ENCODE results near the gene CDC42EP5. TPM values are rescaled to one million over a fixed set of nuclear protein-coding genes. Genes with fewer than 3 reads are reported as not detected.

CDC42EP5 gene
- total and polyA plus RNA-seq, 10 of the 15 experiments (the other 5 are each of a cell fraction or from before 2014, with no cell fraction given), result 0.42 to 1.8 (median 1.4) TPM; not detected in 6

GRCh38 chr19:54448774-54449700 is 24.1 kb downstream of the CDC42EP5 start, which contains the start of gene LENG8 (continued):
- peak; percentile 61; the same call in 1 of the 2 replicates for TF ChIP-seq GABPA (IDR thresholded peaks at IDR 0.05; ENCODE audit: low read depth)
- TF ChIP-seq ATF3 (IDR thresholded peaks at IDR 0.05; ENCODE audit: borderline replicate concordance, extremely low read depth, low read depth, low read length), result no peak
- peak; percentile 5 for TF ChIP-seq FOS (IDR thresholded peaks at IDR 0.05; ENCODE audit: borderline replicate concordance, extremely low read depth, insufficient read length)
- peak; percentile 5; the same call in 1 of the 2 replicates for TF ChIP-seq BRCA1 (IDR thresholded peaks at IDR 0.05; ENCODE audit: low read depth, low read length)
- TF ChIP-seq SMAD5 (IDR thresholded peaks at IDR 0.05; ENCODE audit: low read depth), result peak; percentile 91; the same call in 1 of the 2 replicates
- TF ChIP-seq CREM (IDR thresholded peaks at IDR 0.05; ENCODE audit: low read depth), result peak; percentile 97
- TF ChIP-seq POLR2AphosphoS5 (IDR thresholded peaks at IDR 0.05; ENCODE audit: low read length), result peak; percentile 95
- peak; percentile 89; the same call in 1 of the 2 replicates for TF ChIP-seq MLLT1 (IDR thresholded peaks at IDR 0.05)
- peak; percentile 93; the same call in 1 of the 2 replicates for TF ChIP-seq CBFB (IDR thresholded peaks at IDR 0.05; ENCODE audit: low read depth)
- TF ChIP-seq ZNF217 (IDR thresholded peaks at IDR 0.05), result no peak
- no peak for TF ChIP-seq PAX8 (IDR thresholded peaks at IDR 0.05)
- TF ChIP-seq HCFC1 (IDR thresholded peaks at IDR 0.05; ENCODE audit: low read length), result peak; percentile 62
- TF ChIP-seq CTCF (IDR thresholded peaks at IDR 0.05 in 2 of 3, conservative IDR thresholded peaks at IDR 0.05 in 1 of 3; ENCODE audit: control insufficient read depth in 2 of 3, extremely low read depth in 1 of 3, insufficient read depth in 1 of 3, low read depth in 3 of 3, low read length in 3 of 3), result no peak
- TF ChIP-seq FOXK2 (IDR thresholded peaks at IDR 0.05), result peak; percentile 45; the same call in 1 of the 2 replicates
- TF ChIP-seq ZBTB40 (IDR thresholded peaks at IDR 0.05; ENCODE audit: borderline replicate concordance), result peak; percentile 58; the same call in 1 of the 2 replicates
- TF ChIP-seq ZNF274 (IDR thresholded peaks at IDR 0.05; ENCODE audit: insufficient read depth, insufficient read length), result no peak
- TF ChIP-seq BACH1 (IDR thresholded peaks at IDR 0.05; ENCODE audit: borderline replicate concordance), result peak; percentile 76
- TF ChIP-seq NFXL1 (IDR thresholded peaks at IDR 0.05; ENCODE audit: borderline replicate concordance), result 0 out of 2 replicates have a peak, but pooled peaks have one; percentile 66
- no peak for TF ChIP-seq EED (IDR thresholded peaks at IDR 0.05; ENCODE audit: low read depth)
- peak in 1 of 2 experiments; percentile 67; a peak in 2 of 4 replicates for TF ChIP-seq BHLHE40 (IDR thresholded peaks at IDR 0.05; ENCODE audit: borderline replicate concordance in 1 of 2, low read depth in 2 of 2, low read length in 1 of 2)
- TF ChIP-seq RFX5 (IDR thresholded peaks at IDR 0.05; ENCODE audit: low read depth, low read length), result no peak; the same call in 1 of the 2 replicates
- peak; percentile 66 for TF ChIP-seq MXI1 (IDR thresholded peaks at IDR 0.05; ENCODE audit: low read depth, low read length)

Measured in GM12878 (cell line).